Tibial nerve (tissue), 4 donors: ENCODE results near the gene JPH4.

Source experiments
- CTCF ChIP-seq, 5 experiments: fragments of 200-600 bp in 3 of 5; fragments of 450-650 bp in 2 of 5; sonication (generic) in 3 of 5; IDR thresholded peaks; one replicate each; pipeline ENCODE4 v1.5.1; 2016 to 2019; ENCODE audit warnings: antibody characterized with exemption in 5 of 5, mild to moderate bottlenecking in 3 of 5, moderate library complexity in 2 of 5
- EP300 ChIP-seq, 2 donors: sonication (generic); formaldehyde crosslinking; IDR thresholded peaks; one replicate each; pipeline ENCODE4 v1.6.1; 2017; ENCODE audit warnings: antibody characterized with exemption in 2 of 2, mild to moderate bottlenecking in 1 of 2
- POLR2A ChIP-seq, 2 donors: fragments of 450-650 bp; IDR thresholded peaks; one replicate each; pipeline ENCODE4 v1.6.1; 2017; ENCODE audit warnings: antibody characterized with exemption in 2 of 2, mild to moderate bottlenecking in 2 of 2, moderate library complexity in 2 of 2

- TF ChIP-seq POLR2A (IDR thresholded peaks at IDR 0.05) (no peak), CTCF (IDR thresholded peaks at IDR 0.05) (no peak), EP300 (IDR thresholded peaks at IDR 0.05) (no peak)
These were observed at the start of gene JPH4 for GRCh38 chr14:23578560-23579310.
